Measurements from ENCODE around the gene TMED10.

GRCh38 chr14:75200451-75200850, 24.0 kb upstream of the TMED10 start:
- no peak for TF ChIP-seq CTCF (IDR thresholded peaks at IDR 0.05; ENCODE audit: low read depth, low read length)
- TF ChIP-seq EZH2phosphoT487 (IDR thresholded peaks at IDR 0.05; ENCODE audit: low read depth): no peak

Measured in OCI-LY3 (cell line).